Fibroblast of lung (primary cell): Measurements from ENCODE around the gene DLAT. TPM values are rescaled to one million over a fixed set of nuclear protein-coding genes. Genes with fewer than 3 reads are reported as not detected.

Source experiments
- DNase-seq, 2 donors: peaks; one replicate each; pipeline versions ENCODE4 v3.0.0 to v3.0.0-alpha.2; 2010; ENCODE audit warnings: low read depth in 2 of 2
- H2AFZ ChIP-seq: 2 replicates; pipeline ENCODE4 v1.5.1; 2012; ENCODE audit warnings: low read length, control low read depth, inconsistent platforms
- H3K27ac ChIP-seq: 2 replicates; pipeline ENCODE4 v1.5.1; 2011; ENCODE audit warnings: low read length, control low read depth; ENCODE audit not compliant: insufficient read depth
- H3K27me3 ChIP-seq: 2 replicates; pipeline ENCODE4 v1.5.1; 2011; ENCODE audit warnings: mild to moderate bottlenecking, low read length; ENCODE audit not compliant: control insufficient read depth, insufficient read depth
- H3K36me3 ChIP-seq: 2 replicates; pipeline ENCODE4 v1.5.1; 2011; ENCODE audit warnings: low read length; ENCODE audit not compliant: control insufficient read depth, insufficient read depth
- H3K4me1 ChIP-seq: 2 replicates; pipeline ENCODE4 v1.5.1; 2011; ENCODE audit warnings: low read length; ENCODE audit not compliant: control insufficient read depth, insufficient read depth; ENCODE audit errors: extremely low read depth
- H3K4me2 ChIP-seq: 2 replicates; pipeline ENCODE4 v1.5.1; 2011; ENCODE audit warnings: low read length, control low read depth; ENCODE audit not compliant: insufficient read depth; ENCODE audit errors: extremely low read depth
- H3K4me3 ChIP-seq, 4 experiments: fragments of 200-600 bp in 1 of 4; sonication (generic) in 1 of 4; replicated peaks in 1 of 4; 2 replicates each; pipeline ENCODE4 v1.5.1; 2011 to 2016; ENCODE audit warnings: low read length in 4 of 4, low read depth in 3 of 4, mild to moderate bottlenecking in 3 of 4, control low read depth in 2 of 4, inconsistent platforms in 1 of 4, mixed read lengths in 1 of 4; ENCODE audit not compliant: insufficient read depth in 1 of 4; ENCODE audit errors: control extremely low read depth in 1 of 4
- H3K79me2 ChIP-seq: 2 replicates; pipeline ENCODE4 v1.5.1; 2012; ENCODE audit warnings: mild to moderate bottlenecking, low read length, inconsistent platforms; ENCODE audit not compliant: control insufficient read depth, insufficient read depth
- H3K9ac ChIP-seq: 2 replicates; pipeline ENCODE4 v1.5.1; 2011; ENCODE audit warnings: mild to moderate bottlenecking, low read length, control low read depth; ENCODE audit not compliant: insufficient read depth
- H3K9me3 ChIP-seq: 2 replicates; pipeline ENCODE4 v1.5.1; 2012; ENCODE audit warnings: low read depth, low read length; ENCODE audit not compliant: control insufficient read depth, insufficient read depth
- H4K20me1 ChIP-seq: 2 replicates; pipeline ENCODE4 v1.5.1; 2011; ENCODE audit warnings: low read length; ENCODE audit not compliant: control insufficient read depth, insufficient read depth; ENCODE audit errors: extremely low read depth
- EZH2 ChIP-seq: IDR thresholded peaks from 2 replicates; pipeline ENCODE4 v1.5.1; 2012; ENCODE audit warnings: low read length, control low read depth, mild to moderate bottlenecking; ENCODE audit errors: missing control alignments
- polyA plus RNA-seq, 2 donors: library from polyadenylated mRNA; depleted of rRNA in 1 of 2; stranded (reverse) in 1 of 2; unstranded in 1 of 2; fragments of >200 nt; gene quantifications; 2 replicates each; pipeline ENCODE4 v1.2.1, GENCODE V29; 2011 to 2012; ENCODE audit warnings: missing spikeins in 1 of 2
- total RNA-seq: library from RNA; depleted of rRNA; stranded (reverse); fragments of >200 nt; gene quantifications from 2 replicates; pipeline ENCODE4 v1.2.1, GENCODE V29; 2014
- TF ChIP-seq, protein P1 (sequence below), 2 donors: IDR thresholded peaks in 1 of 2; conservative IDR thresholded peaks in 1 of 2; 1 replicate in 1 of 2; 2 replicates in 1 of 2; pipeline ENCODE4 v1.5.1; 2011 to 2012; ENCODE audit warnings: low read length in 2 of 2, control low read depth in 1 of 2, inconsistent platforms in 1 of 2, low read depth in 1 of 2, mild to moderate bottlenecking in 1 of 2

Gene DLAT
- total and polyA plus RNA-seq, 2 donors (not counting 1 experiment from before 2014, with no cell fraction given) = 33.9 to 37.8 TPM

DNA sequence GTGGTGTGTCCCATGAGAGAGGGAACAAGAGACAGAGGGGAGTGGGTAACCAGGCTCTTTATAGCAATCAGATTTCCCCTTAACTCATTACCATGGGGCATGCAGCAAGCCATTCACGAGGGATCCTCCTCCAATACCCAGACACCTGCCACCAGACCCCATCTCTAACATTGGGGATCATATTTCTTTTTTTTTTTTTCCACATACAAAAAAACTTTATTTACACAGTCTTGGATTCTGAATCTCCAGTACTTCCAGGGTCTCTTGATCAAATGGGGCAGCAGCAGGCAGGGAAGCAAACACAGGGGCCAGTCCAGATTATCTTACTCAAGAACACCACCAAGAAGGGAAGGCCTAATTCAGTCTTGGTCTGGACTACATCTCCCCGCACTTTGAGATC is 4.3 kb downstream of the DLAT start:
- H3K9ac ChIP-seq = no peak overlapping the region
- H3K4me1 ChIP-seq = no peaks in the 10 kb centered on the region

DNA sequence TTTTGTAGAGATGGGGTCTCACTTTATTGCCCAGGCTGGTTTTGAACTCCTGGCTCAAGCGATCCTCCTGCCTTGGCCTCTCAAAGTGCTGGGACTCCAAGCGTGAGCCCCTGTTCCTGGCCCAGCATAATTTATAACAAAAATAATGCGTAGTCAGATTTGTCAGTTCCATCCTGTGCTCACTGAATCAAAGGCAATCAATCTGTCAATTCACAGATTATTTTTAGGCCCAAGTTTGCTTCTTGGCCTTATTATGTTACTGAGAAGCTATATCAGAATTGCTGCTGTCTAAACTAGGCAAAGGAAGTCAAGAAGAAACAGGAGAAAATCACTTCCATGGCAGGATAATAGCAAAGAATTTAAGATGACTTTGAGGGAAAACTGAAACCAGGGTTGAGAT is 8.7 kb downstream of the DLAT start:
- H3K4me1 ChIP-seq = no peaks in the 10 kb centered on the region
- H3K4me2 ChIP-seq = no peak overlapping the region
- H3K36me3 ChIP-seq = peaks cover 9% of the 10 kb centered on the region
- no peaks in the 10 kb centered on the region for H4K20me1 ChIP-seq
- H3K27me3 ChIP-seq = no peaks in the 10 kb centered on the region
- H3K79me2 ChIP-seq = no peaks in the 10 kb centered on the region
- H3K4me3 ChIP-seq = no peak overlapping the region
- no peak overlapping the region for H3K27ac ChIP-seq
- TF ChIP-seq, protein P1, sequence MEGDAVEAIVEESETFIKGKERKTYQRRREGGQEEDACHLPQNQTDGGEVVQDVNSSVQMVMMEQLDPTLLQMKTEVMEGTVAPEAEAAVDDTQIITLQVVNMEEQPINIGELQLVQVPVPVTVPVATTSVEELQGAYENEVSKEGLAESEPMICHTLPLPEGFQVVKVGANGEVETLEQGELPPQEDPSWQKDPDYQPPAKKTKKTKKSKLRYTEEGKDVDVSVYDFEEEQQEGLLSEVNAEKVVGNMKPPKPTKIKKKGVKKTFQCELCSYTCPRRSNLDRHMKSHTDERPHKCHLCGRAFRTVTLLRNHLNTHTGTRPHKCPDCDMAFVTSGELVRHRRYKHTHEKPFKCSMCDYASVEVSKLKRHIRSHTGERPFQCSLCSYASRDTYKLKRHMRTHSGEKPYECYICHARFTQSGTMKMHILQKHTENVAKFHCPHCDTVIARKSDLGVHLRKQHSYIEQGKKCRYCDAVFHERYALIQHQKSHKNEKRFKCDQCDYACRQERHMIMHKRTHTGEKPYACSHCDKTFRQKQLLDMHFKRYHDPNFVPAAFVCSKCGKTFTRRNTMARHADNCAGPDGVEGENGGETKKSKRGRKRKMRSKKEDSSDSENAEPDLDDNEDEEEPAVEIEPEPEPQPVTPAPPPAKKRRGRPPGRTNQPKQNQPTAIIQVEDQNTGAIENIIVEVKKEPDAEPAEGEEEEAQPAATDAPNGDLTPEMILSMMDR (conservative IDR thresholded peaks at IDR 0.05 in 1 of 2, IDR thresholded peaks at IDR 0.05 in 1 of 2; ENCODE audit: low read depth in 1 of 2, low read length in 2 of 2) = no peak
- no peak for TF ChIP-seq EZH2
- H2AFZ ChIP-seq = no peak overlapping the region
- DNase-seq = no peak
- H3K9ac ChIP-seq = no peak overlapping the region
- H3K9me3 ChIP-seq = no peaks in the 10 kb centered on the region

More for the DNA sequence above, 4.3 kb downstream of the DLAT start:
- no peaks in the 10 kb centered on the region for H3K9me3 ChIP-seq
- H3K4me2 ChIP-seq = no peak overlapping the region
- peaks cover 7% of the 10 kb centered on the region for H3K79me2 ChIP-seq
- H4K20me1 ChIP-seq = no peaks in the 10 kb centered on the region
- no peak for DNase-seq
- H2AFZ ChIP-seq = no peak overlapping the region
- no peak overlapping the region for H3K27ac ChIP-seq
- peaks cover 6% of the 10 kb centered on the region for H3K36me3 ChIP-seq
- H3K27me3 ChIP-seq = no peaks in the 10 kb centered on the region
- TF ChIP-seq, protein P1 (conservative IDR thresholded peaks at IDR 0.05 in 1 of 2, IDR thresholded peaks at IDR 0.05 in 1 of 2; ENCODE audit: low read depth in 1 of 2, low read length in 2 of 2) = no peak
- no peak for TF ChIP-seq EZH2
- H3K4me3 ChIP-seq = no peak overlapping the region

DNA sequence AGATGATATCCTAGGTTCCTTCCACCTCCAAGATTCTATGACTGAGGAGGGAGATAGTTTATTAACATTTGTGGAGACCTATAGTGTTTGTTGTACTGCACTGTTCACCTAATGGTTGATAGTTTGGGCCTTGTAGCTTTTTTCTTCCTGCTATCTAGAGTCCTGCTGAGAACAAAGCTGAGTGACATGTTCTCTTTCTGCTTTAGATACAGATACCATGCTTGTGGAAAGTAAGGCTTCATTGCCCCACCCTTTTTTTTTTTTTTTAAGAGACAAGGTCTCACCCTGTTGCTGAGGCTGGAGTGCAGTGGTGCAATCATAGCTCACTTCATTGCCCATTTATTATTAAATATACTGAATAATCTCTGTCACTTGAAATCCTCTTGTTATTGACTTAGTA is 12.3 kb downstream of the DLAT start:
- no peak for DNase-seq
- H3K36me3 ChIP-seq = peaks cover 7% of the 10 kb centered on the region
- no peaks in the 10 kb centered on the region for H3K9me3 ChIP-seq

More for the DNA sequence above, 12.3 kb downstream of the DLAT start:
- Histone ChIP-seq H2AFZ (no peak overlapping the region), H3K9ac (no peak overlapping the region), H3K4me3 (no peak overlapping the region), H4K20me1 (no peaks in the 10 kb centered on the region), H3K27ac (no peak overlapping the region), H3K27me3 (no peaks in the 10 kb centered on the region), H3K79me2 (no peaks in the 10 kb centered on the region), H3K4me2 (no peak overlapping the region), H3K4me1 (no peaks in the 10 kb centered on the region)
- no peak for TF ChIP-seq EZH2
